Measurements from ENCODE around the gene NOTCH1.

NOTCH1 gene

GRCh38 chr9:136510561-136510960, 35.3 kb downstream of the NOTCH1 start:
- no peaks in the 10 kb centered on the region for H3K27me3 ChIP-seq (ENCODE audit: insufficient read depth, low read length)
- no peak overlapping the region for H3K23ac ChIP-seq (ENCODE audit: low read length)
- H3K14ac ChIP-seq (ENCODE audit: low read length), result no peak overlapping the region
- no peak overlapping the region for H4K12ac ChIP-seq (ENCODE audit: low read depth, low read length)
- no peak overlapping the region for H2BK12ac ChIP-seq (ENCODE audit: low read length)
- no peak overlapping the region for H4K8ac ChIP-seq (ENCODE audit: low read depth, low read length)
- H2BK120ac ChIP-seq (ENCODE audit: insufficient read depth, low read length, poor library complexity), result no peak overlapping the region
- no peaks in the 10 kb centered on the region for H3K79me2 ChIP-seq (ENCODE audit: control insufficient read depth, insufficient read depth, low read length, poor library complexity)
- no peak overlapping the region for H3K27ac ChIP-seq (ENCODE audit: low read depth, low read length)
- H3K4me3 ChIP-seq (ENCODE audit: low read depth, low read length), result no peak overlapping the region
- H3K4ac ChIP-seq (ENCODE audit: low read depth, low read length), result no peak overlapping the region
- no peak overlapping the region for H2AK5ac ChIP-seq (ENCODE audit: low read length)
- H3K18ac ChIP-seq (ENCODE audit: low read length), result no peak overlapping the region
- H4K91ac ChIP-seq (ENCODE audit: low read depth, low read length), result no peak overlapping the region
- WGBS (ENCODE audit: extremely low coverage, insufficient coverage, insufficient read length), result no CpG with 5 or more reads among the region's 26 CpGs
- H3K9me3 ChIP-seq (ENCODE audit: insufficient read depth, low read depth, low read length), result no peaks in the 10 kb centered on the region
- H2AFZ ChIP-seq (ENCODE audit: insufficient read depth, low read length, poor library complexity), result no peak overlapping the region
- peaks cover 76 to 82% of the 10 kb centered on the region in 2 experiments for H3K36me3 ChIP-seq (ENCODE audit: control insufficient read depth in 1 of 2, insufficient read depth in 2 of 2, low read length in 2 of 2)
- no peaks in the 10 kb centered on the region for H3K79me1 ChIP-seq (ENCODE audit: low read length)
- H2BK5ac ChIP-seq (ENCODE audit: low read depth, low read length, poor library complexity), result no peak overlapping the region
- no peaks in the 10 kb centered on the region for H3K4me1 ChIP-seq (ENCODE audit: control insufficient read depth in 1 of 2, insufficient read depth in 2 of 2, low read length in 2 of 2)
- no peak for DNase-seq
- no peak overlapping the region for H3K4me2 ChIP-seq (ENCODE audit: low read length)
- H3K9ac ChIP-seq (ENCODE audit: low read length), result no peak overlapping the region

DNA sequence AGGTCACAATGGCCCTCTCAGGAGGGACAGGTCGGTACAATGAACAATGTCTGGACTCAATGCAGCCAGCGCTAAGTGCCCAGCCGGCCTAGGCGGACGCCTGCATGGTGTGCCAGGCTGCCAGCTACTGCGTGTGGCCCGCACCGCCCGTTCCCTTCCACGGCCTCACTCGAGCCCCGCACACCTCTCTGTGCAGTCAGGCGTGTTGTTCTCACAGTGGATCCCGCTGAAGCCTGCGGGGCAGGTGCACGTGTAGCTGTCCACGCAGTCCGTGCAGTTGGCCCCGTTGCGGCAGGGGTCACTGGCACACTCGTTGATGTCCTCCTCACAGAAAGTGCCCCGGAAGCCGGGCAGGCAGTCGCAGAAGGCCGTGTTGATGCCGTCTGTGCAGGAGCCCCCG, 36.3 kb downstream of the NOTCH1 start:
- H3K36me3 ChIP-seq (ENCODE audit: control insufficient read depth in 1 of 2, insufficient read depth in 2 of 2, low read length in 2 of 2), result peaks cover 76 to 83% of the 10 kb centered on the region in 2 experiments
- H3K4me1 ChIP-seq (ENCODE audit: control insufficient read depth in 1 of 2, insufficient read depth in 2 of 2, low read length in 2 of 2), result no peaks in the 10 kb centered on the region
- H3K23ac ChIP-seq (ENCODE audit: low read length), result no peak overlapping the region
- no peak overlapping the region for H4K8ac ChIP-seq (ENCODE audit: low read depth, low read length)
- no peak overlapping the region for H3K9ac ChIP-seq (ENCODE audit: low read length)
- no peaks in the 10 kb centered on the region for H3K79me1 ChIP-seq (ENCODE audit: low read length)
- H3K27ac ChIP-seq (ENCODE audit: low read depth, low read length), result no peak overlapping the region
- no peak overlapping the region for H4K91ac ChIP-seq (ENCODE audit: low read depth, low read length)
- H3K9me3 ChIP-seq (ENCODE audit: insufficient read depth, low read depth, low read length), result peaks cover 2% of the 10 kb centered on the region
- H3K14ac ChIP-seq (ENCODE audit: low read length), result no peak overlapping the region
- H2BK120ac ChIP-seq (ENCODE audit: insufficient read depth, low read length, poor library complexity), result no peak overlapping the region
- no peak overlapping the region for H2BK5ac ChIP-seq (ENCODE audit: low read depth, low read length, poor library complexity)
- H2BK12ac ChIP-seq (ENCODE audit: low read length), result no peak overlapping the region
- H3K4me2 ChIP-seq (ENCODE audit: low read length), result no peak overlapping the region
- H2AK5ac ChIP-seq (ENCODE audit: low read length), result no peak overlapping the region
- no peak overlapping the region for H3K4ac ChIP-seq (ENCODE audit: low read depth, low read length)
- no peak overlapping the region for H3K4me3 ChIP-seq (ENCODE audit: low read depth, low read length)
- no CpG with 5 or more reads among the region's 27 CpGs for WGBS (ENCODE audit: extremely low coverage, insufficient coverage, insufficient read length)
- no peaks in the 10 kb centered on the region for H3K79me2 ChIP-seq (ENCODE audit: control insufficient read depth, insufficient read depth, low read length, poor library complexity)
- no peak for DNase-seq
- H3K18ac ChIP-seq (ENCODE audit: low read length), result no peak overlapping the region
- no peak overlapping the region for H4K12ac ChIP-seq (ENCODE audit: low read depth, low read length)
- no peaks in the 10 kb centered on the region for H3K27me3 ChIP-seq (ENCODE audit: insufficient read depth, low read length)
- no peak overlapping the region for H2AFZ ChIP-seq (ENCODE audit: insufficient read depth, low read length, poor library complexity)

- Histone ChIP-seq H4K91ac (ENCODE audit: low read depth, low read length) (no peak overlapping the region), H2BK120ac (ENCODE audit: insufficient read depth, low read length, poor library complexity) (no peak overlapping the region), H3K9me3 (ENCODE audit: insufficient read depth, low read depth, low read length) (peaks cover 2% of the 10 kb centered on the region), H3K4me2 (ENCODE audit: low read length) (no peak overlapping the region), H2BK5ac (ENCODE audit: low read depth, low read length, poor library complexity) (no peak overlapping the region), H3K4me3 (ENCODE audit: low read depth, low read length) (peak overlapping the region; percentile 46), H3K18ac (ENCODE audit: low read length) (no peak overlapping the region), H3K14ac (ENCODE audit: low read length) (no peak overlapping the region), H3K27ac (ENCODE audit: low read depth, low read length) (no peak overlapping the region), H3K79me1 (ENCODE audit: low read length) (no peaks in the 10 kb centered on the region), H3K79me2 (ENCODE audit: control insufficient read depth, insufficient read depth, low read length, poor library complexity) (no peaks in the 10 kb centered on the region), H3K27me3 (ENCODE audit: insufficient read depth, low read length) (no peaks in the 10 kb centered on the region), H2BK12ac (ENCODE audit: low read length) (no peak overlapping the region), H3K4ac (ENCODE audit: low read depth, low read length) (no peak overlapping the region), H3K36me3 (ENCODE audit: control insufficient read depth in 1 of 2, insufficient read depth in 2 of 2, low read length in 2 of 2) (peaks cover 74 to 85% of the 10 kb centered on the region in 2 experiments), H3K23ac (ENCODE audit: low read length) (no peak overlapping the region), H3K9ac (ENCODE audit: low read length) (no peak overlapping the region), H4K12ac (ENCODE audit: low read depth, low read length) (no peak overlapping the region), H2AFZ (ENCODE audit: insufficient read depth, low read length, poor library complexity) (no peak overlapping the region), H3K4me1 (ENCODE audit: control insufficient read depth in 1 of 2, insufficient read depth in 2 of 2, low read length in 2 of 2) (no peaks in the 10 kb centered on the region), H2AK5ac (ENCODE audit: low read length) (no peak overlapping the region), H4K8ac (ENCODE audit: low read depth, low read length) (no peak overlapping the region)
- no CpG with 5 or more reads among the region's 37 CpGs for WGBS (ENCODE audit: extremely low coverage, insufficient coverage, insufficient read length)
- no peak for DNase-seq
These were observed 36.9 kb downstream of the NOTCH1 start for GRCh38 chr9:136508729-136509500.

DNA sequence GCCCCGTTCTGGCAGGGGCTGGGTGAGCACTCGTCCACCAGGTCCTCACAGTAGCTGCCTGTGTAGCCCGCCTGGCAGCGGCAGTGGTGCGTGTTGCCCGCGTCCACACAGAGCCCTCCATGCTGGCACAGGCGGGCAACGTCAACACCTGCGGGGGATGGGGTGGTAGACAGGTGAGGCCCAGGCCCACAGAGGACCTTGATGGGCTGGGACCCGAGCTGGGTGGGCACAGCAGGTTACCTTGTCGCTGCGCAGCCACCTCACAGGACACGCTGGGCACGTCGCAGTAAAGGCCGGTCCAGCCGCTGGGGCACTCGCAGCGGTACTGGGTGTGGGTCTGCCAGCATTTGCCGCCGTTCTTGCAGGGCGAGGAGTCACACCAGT, 37.9 kb downstream of the NOTCH1 start:
- Histone ChIP-seq H3K79me2 (ENCODE audit: control insufficient read depth, insufficient read depth, low read length, poor library complexity) (no peaks in the 10 kb centered on the region), H3K9ac (ENCODE audit: low read length) (no peak overlapping the region), H3K9me3 (ENCODE audit: insufficient read depth, low read depth, low read length) (peaks cover 2% of the 10 kb centered on the region), H3K4me2 (ENCODE audit: low read length) (no peak overlapping the region), H4K91ac (ENCODE audit: low read depth, low read length) (no peak overlapping the region), H3K14ac (ENCODE audit: low read length) (no peak overlapping the region), H2AFZ (ENCODE audit: insufficient read depth, low read length, poor library complexity) (no peak overlapping the region), H3K79me1 (ENCODE audit: low read length) (no peaks in the 10 kb centered on the region), H3K27ac (ENCODE audit: low read depth, low read length) (no peak overlapping the region), H3K4me1 (ENCODE audit: control insufficient read depth in 1 of 2, insufficient read depth in 2 of 2, low read length in 2 of 2) (no peaks in the 10 kb centered on the region), H2BK5ac (ENCODE audit: low read depth, low read length, poor library complexity) (no peak overlapping the region), H4K12ac (ENCODE audit: low read depth, low read length) (no peak overlapping the region), H3K4ac (ENCODE audit: low read depth, low read length) (no peak overlapping the region), H4K8ac (ENCODE audit: low read depth, low read length) (no peak overlapping the region), H2AK5ac (ENCODE audit: low read length) (no peak overlapping the region), H2BK12ac (ENCODE audit: low read length) (no peak overlapping the region), H3K23ac (ENCODE audit: low read length) (no peak overlapping the region), H3K36me3 (ENCODE audit: control insufficient read depth in 1 of 2, insufficient read depth in 2 of 2, low read length in 2 of 2) (peaks cover 78 to 89% of the 10 kb centered on the region in 2 experiments), H3K27me3 (ENCODE audit: insufficient read depth, low read length) (no peaks in the 10 kb centered on the region), H3K18ac (ENCODE audit: low read length) (no peak overlapping the region), H2BK120ac (ENCODE audit: insufficient read depth, low read length, poor library complexity) (no peak overlapping the region), H3K4me3 (ENCODE audit: low read depth, low read length) (peak overlapping the region; percentile 26)
- no peak for DNase-seq
- WGBS (ENCODE audit: extremely low coverage, insufficient coverage, insufficient read length), result no CpG with 5 or more reads among the region's 23 CpGs
